MM.1S (cell line): ENCODE measurements around the gene SYNE1.

Experiments
- DNase-seq: peaks from one replicate; pipeline ENCODE4 v3.0.0-alpha.2; 2015
- H2AFZ ChIP-seq: fragments of 300-600 bp; sonication (generic); 2 replicates; pipeline ENCODE4 v1.6.0; 2016; ENCODE audit warnings: antibody characterized with exemption, low read length
- H3F3A ChIP-seq: fragments of 300-600 bp; sonication (generic); 2 replicates; pipeline ENCODE4 v1.6.1; 2016; ENCODE audit warnings: mild to moderate bottlenecking, antibody characterized with exemption, low read length, moderate library complexity, mixed read lengths; ENCODE audit not compliant: insufficient read depth
- H3K27ac ChIP-seq: fragments of 300-600 bp; sonication (generic); 2 replicates; pipeline ENCODE4 v1.5.1; 2016; ENCODE audit warnings: mild to moderate bottlenecking, low read length
- H3K27me3 ChIP-seq: fragments of 300-600 bp; sonication (generic); replicated peaks from 2 replicates; pipeline ENCODE4 v1.6.0; 2016; ENCODE audit warnings: low read length; ENCODE audit not compliant: insufficient read depth
- H3K36me3 ChIP-seq: fragments of 300-600 bp; sonication (generic); replicated peaks from 2 replicates; pipeline ENCODE4 v1.6.1; 2016; ENCODE audit warnings: mild to moderate bottlenecking, low read length, mixed read lengths; ENCODE audit not compliant: insufficient read depth
- H3K4me1 ChIP-seq: fragments of 300-600 bp; sonication (generic); 2 replicates; pipeline ENCODE4 v1.6.1; 2016; ENCODE audit warnings: low read length, mixed read lengths
- H3K4me2 ChIP-seq: fragments of 300-600 bp; sonication (generic); 2 replicates; pipeline ENCODE4 v1.6.0; 2016; ENCODE audit warnings: low read depth, low read length
- H3K4me3 ChIP-seq: fragments of 300-600 bp; sonication (generic); 2 replicates; pipeline ENCODE4 v1.5.1; 2016; ENCODE audit warnings: low read length, mixed read lengths
- H3K79me2 ChIP-seq: fragments of 300-600 bp; sonication (generic); 2 replicates; pipeline ENCODE4 v1.6.1; 2016; ENCODE audit warnings: mixed run types, low read length, mixed read lengths
- H3K9ac ChIP-seq: fragments of 300-600 bp; sonication (generic); 2 replicates; pipeline ENCODE4 v1.6.1; 2016; ENCODE audit warnings: low read length, mixed read lengths
- H3K9me2 ChIP-seq: fragments of 300-600 bp; sonication (generic); replicated peaks from 2 replicates; pipeline ENCODE4 v1.6.1; 2016; ENCODE audit warnings: mild to moderate bottlenecking, low read length, mixed read lengths; ENCODE audit not compliant: insufficient read depth
- H3K9me3 ChIP-seq: fragments of 300-600 bp; sonication (generic); replicated peaks from 2 replicates; pipeline ENCODE4 v1.6.1; 2016; ENCODE audit warnings: mild to moderate bottlenecking, low read length, mixed read lengths; ENCODE audit not compliant: insufficient read depth
- H4K20me1 ChIP-seq: fragments of 300-600 bp; sonication (generic); 2 replicates; pipeline ENCODE4 v1.6.1; 2016; ENCODE audit warnings: mild to moderate bottlenecking, low read length, moderate library complexity, mixed read lengths; ENCODE audit not compliant: insufficient read depth
- EZH2 ChIP-seq: fragments of 300-600 bp; sonication (generic); optimal IDR thresholded peaks from 2 replicates; pipeline ENCODE3; 2017; ENCODE audit warnings: low read depth, mild to moderate bottlenecking, antibody characterized with exemption, low read length, mixed read lengths
- EZH2phosphoT487 ChIP-seq: fragments of 300-600 bp; sonication (generic); IDR thresholded peaks from 2 replicates; pipeline ENCODE4 v1.6.1; 2018; ENCODE audit warnings: antibody characterized with exemption, low read length
- TF ChIP-seq, protein P1 (sequence below): fragments of 300-600 bp; sonication (generic); IDR thresholded peaks from 2 replicates; pipeline ENCODE4 v1.5.1; 2016; ENCODE audit warnings: antibody characterized with exemption, low read length, mixed read lengths

The SYNE1 gene

DNA sequence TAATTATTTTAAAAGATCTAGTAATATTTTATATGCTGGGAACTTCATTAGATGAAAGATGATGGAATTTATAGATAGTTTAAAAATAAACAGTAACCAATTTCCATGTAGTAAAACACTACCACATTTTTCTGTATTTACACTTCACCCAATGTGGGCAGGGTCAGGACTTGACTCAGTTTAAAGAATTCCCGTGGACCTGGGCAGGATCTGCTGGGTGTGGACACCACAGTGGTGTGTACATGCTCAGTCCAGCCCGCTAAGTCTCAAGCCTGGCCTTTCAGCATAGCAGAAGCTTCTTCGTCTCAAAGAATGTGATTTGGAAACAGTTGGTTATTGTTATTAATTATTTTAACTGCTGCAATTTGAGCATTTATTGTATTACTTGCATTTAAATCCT lies 364.2 kb downstream of the SYNE1 start:
- Histone ChIP-seq H3K4me1 (no peaks in the 10 kb centered on the region), H3K79me2 (no peaks in the 10 kb centered on the region), H3K9me2 (no peaks in the 10 kb centered on the region), H2AFZ (no peak overlapping the region), H3K36me3 (no peaks in the 10 kb centered on the region), H3K9ac (no peak overlapping the region), H3K27ac (no peak overlapping the region), H3F3A (no peaks in the 10 kb centered on the region), H3K9me3 (no peaks in the 10 kb centered on the region), H3K4me3 (no peak overlapping the region), H3K4me2 (no peak overlapping the region), H3K27me3 (no peaks in the 10 kb centered on the region), H4K20me1 (no peaks in the 10 kb centered on the region)
- TF ChIP-seq EZH2phosphoT487 = no peak
- TF ChIP-seq, protein P1, sequence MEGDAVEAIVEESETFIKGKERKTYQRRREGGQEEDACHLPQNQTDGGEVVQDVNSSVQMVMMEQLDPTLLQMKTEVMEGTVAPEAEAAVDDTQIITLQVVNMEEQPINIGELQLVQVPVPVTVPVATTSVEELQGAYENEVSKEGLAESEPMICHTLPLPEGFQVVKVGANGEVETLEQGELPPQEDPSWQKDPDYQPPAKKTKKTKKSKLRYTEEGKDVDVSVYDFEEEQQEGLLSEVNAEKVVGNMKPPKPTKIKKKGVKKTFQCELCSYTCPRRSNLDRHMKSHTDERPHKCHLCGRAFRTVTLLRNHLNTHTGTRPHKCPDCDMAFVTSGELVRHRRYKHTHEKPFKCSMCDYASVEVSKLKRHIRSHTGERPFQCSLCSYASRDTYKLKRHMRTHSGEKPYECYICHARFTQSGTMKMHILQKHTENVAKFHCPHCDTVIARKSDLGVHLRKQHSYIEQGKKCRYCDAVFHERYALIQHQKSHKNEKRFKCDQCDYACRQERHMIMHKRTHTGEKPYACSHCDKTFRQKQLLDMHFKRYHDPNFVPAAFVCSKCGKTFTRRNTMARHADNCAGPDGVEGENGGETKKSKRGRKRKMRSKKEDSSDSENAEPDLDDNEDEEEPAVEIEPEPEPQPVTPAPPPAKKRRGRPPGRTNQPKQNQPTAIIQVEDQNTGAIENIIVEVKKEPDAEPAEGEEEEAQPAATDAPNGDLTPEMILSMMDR = no peak
- no peak for TF ChIP-seq EZH2
- DNase-seq = no peak

DNA sequence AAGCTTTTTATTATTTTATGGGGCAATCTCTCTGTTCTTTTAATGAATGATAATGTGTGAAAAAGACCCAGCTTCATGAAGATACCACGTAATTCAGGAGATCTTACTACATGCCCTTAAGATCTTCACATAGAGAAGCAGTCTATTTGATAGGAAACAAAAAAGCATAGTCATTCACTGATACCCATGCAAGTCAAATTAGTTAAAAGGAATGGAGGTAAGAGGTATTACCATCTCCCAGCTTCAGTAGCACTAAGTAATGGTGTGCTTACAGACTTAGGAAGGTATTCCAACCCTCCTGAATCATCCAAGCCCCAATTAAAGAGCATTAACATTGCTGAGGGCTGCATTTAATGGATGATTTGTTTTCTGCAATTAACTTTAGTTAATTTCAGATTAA lies 364.7 kb downstream of the SYNE1 start:
- H3F3A ChIP-seq = no peaks in the 10 kb centered on the region
- H3K79me2 ChIP-seq = no peaks in the 10 kb centered on the region
- H3K4me3 ChIP-seq = no peak overlapping the region
- no peaks in the 10 kb centered on the region for H3K27me3 ChIP-seq
- H3K4me1 ChIP-seq = no peaks in the 10 kb centered on the region
- no peak for TF ChIP-seq EZH2
- TF ChIP-seq EZH2phosphoT487 = no peak
- TF ChIP-seq, protein P1 = no peak
- no peaks in the 10 kb centered on the region for H3K9me2 ChIP-seq
- no peak overlapping the region for H3K27ac ChIP-seq
- no peak for DNase-seq
- no peaks in the 10 kb centered on the region for H3K9me3 ChIP-seq
- H3K36me3 ChIP-seq = no peaks in the 10 kb centered on the region
- H3K9ac ChIP-seq = no peak overlapping the region
- H2AFZ ChIP-seq = no peak overlapping the region
- H4K20me1 ChIP-seq = no peaks in the 10 kb centered on the region
- H3K4me2 ChIP-seq = no peak overlapping the region

DNA sequence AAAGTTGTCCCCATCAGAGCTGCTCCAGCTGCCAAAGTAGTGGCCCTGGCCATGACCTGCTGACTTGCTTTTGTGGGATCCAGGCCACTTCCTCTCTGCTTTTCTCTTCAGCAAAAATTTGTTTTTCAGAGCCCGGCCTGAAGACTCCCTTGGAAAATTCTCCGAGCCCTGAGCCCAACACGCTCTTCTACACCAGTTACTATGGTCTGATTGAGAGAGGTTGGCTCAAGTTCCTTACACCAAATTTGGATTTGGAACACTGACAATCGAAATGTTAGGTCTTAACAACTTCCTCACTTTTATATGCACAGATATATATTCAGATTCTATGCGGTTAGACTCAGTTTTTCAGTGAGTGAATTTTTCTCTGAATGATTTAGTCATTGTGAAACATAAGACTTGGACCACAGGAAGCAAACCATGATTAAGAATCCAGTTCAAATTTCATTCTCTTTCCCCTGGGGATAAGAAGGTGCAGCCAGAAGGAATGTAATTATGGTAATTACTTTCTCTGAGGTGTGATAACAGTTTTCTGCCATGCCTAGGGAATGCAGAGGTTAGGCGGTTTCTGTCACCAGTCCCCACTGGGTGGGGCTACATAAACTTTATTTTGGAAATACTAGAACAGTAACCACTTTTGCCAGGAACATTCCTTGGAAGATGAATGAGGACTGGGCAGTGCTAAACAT lies 365.2 kb downstream of the SYNE1 start:
- Histone ChIP-seq H3K9ac (no peak overlapping the region), H3K9me2 (no peaks in the 10 kb centered on the region), H2AFZ (no peak overlapping the region), H3F3A (no peaks in the 10 kb centered on the region), H3K4me3 (no peak overlapping the region), H3K4me1 (no peaks in the 10 kb centered on the region), H4K20me1 (no peaks in the 10 kb centered on the region), H3K9me3 (no peaks in the 10 kb centered on the region), H3K79me2 (no peaks in the 10 kb centered on the region), H3K36me3 (no peaks in the 10 kb centered on the region), H3K27ac (no peak overlapping the region), H3K27me3 (no peaks in the 10 kb centered on the region), H3K4me2 (no peak overlapping the region)
- no peak for TF ChIP-seq EZH2phosphoT487
- TF ChIP-seq EZH2 = no peak
- TF ChIP-seq, protein P1 = no peak
- no peak for DNase-seq
